Mononuclear cell (primary cell): Measurements from ENCODE around the gene ARHGDIA. TPM values are rescaled to one million over a fixed set of nuclear protein-coding genes. Genes with fewer than 3 reads are reported as not detected.

Source experiments
- H3K27me3 ChIP-seq: 2 replicates; pipeline ENCODE4 v1.6.0; 2011; ENCODE audit warnings: low read length, control low read depth; ENCODE audit not compliant: insufficient read depth
- H3K4me1 ChIP-seq: 2 replicates; pipeline ENCODE4 v1.5.1; 2011; ENCODE audit warnings: mild to moderate bottlenecking, low read length, control low read depth; ENCODE audit not compliant: insufficient read depth
- H3K4me3 ChIP-seq: 2 replicates; pipeline ENCODE4 v1.5.1; 2011; ENCODE audit warnings: mild to moderate bottlenecking, low read length, moderate library complexity
- H3K9me3 ChIP-seq: 2 replicates; pipeline ENCODE4 v1.5.1; 2011; ENCODE audit warnings: low read depth, mild to moderate bottlenecking, control low read depth, low read length
- total RNA-seq: library from RNA; depleted of rRNA; stranded (reverse); fragments of >200 nt; gene quantifications from one replicate; pipeline ENCODE4 v1.2.3, GENCODE V29; 2012

The ARHGDIA gene
- total RNA-seq, 1 donor, result 189 TPM

DNA sequence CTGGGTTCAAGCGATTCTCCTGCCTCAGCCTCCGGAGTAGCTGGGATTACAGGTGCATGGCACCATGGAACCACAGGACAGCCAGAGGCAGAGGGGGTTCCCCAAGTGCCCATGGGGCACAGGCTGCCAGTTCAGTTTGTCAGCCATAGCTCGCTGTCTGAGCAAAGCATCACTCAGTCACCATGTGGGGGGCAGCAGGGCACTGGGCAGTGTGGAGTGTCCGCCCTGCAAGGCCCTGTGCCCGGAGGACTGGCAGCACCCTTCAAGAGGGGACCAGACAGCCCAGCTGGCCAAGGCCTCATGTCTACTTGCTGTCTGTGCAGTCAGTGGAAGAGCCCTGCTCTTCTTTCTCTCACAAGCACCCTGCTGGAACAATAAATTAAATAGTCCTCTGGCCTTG is 13.8 kb upstream of the ARHGDIA start:
- peaks cover 4% of the 10 kb centered on the region for H3K4me1 ChIP-seq
- H3K4me3 ChIP-seq, result no peak overlapping the region
- no peaks in the 10 kb centered on the region for H3K9me3 ChIP-seq
- H3K27me3 ChIP-seq, result no peaks in the 10 kb centered on the region

DNA sequence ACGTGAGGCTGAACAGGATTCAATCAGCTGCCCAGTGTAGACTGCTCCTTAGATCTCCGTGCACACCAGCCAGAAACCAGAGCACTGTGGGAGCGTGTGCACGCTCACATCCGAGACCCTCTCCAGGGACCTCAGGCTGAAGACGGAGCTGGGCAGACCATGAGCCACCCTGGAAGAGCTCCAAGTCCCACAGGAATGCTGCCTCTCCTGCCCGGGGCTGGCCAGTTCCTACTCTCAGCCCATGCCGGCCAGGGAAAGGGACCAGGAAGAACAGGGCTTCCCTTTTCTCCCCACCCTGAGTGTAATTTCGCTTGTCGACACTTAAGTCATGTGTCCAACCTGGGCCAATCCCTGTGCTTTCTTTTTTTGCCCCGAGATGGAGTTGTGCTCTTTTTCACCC is 13.4 kb upstream of the ARHGDIA start:
- H3K4me3 ChIP-seq, result no peak overlapping the region
- H3K27me3 ChIP-seq, result no peaks in the 10 kb centered on the region
- no peaks in the 10 kb centered on the region for H3K4me1 ChIP-seq
- H3K9me3 ChIP-seq, result no peaks in the 10 kb centered on the region

DNA sequence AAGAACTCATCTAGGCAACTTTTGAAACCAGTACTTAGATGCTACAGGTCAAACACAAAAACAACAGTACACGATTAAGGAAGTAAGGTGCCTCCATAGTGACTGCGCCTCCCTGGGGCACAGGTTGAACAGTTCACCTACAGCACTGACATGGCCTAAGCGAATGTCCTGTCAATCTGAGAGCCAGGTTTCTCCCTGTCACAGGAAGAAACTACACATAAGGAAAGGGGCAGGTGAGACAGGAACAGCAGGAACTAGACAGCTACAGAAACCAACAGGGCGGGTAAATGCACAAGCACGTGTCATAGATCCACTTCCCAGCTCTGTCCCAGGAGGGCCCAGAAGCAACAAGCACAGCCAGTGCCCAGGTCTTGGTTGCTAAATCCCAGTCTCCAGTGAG is 8.0 kb upstream of the ARHGDIA start:
- Histone ChIP-seq H3K27me3 (no peaks in the 10 kb centered on the region), H3K4me1 (no peaks in the 10 kb centered on the region), H3K4me3 (no peak overlapping the region), H3K9me3 (no peaks in the 10 kb centered on the region)

DNA sequence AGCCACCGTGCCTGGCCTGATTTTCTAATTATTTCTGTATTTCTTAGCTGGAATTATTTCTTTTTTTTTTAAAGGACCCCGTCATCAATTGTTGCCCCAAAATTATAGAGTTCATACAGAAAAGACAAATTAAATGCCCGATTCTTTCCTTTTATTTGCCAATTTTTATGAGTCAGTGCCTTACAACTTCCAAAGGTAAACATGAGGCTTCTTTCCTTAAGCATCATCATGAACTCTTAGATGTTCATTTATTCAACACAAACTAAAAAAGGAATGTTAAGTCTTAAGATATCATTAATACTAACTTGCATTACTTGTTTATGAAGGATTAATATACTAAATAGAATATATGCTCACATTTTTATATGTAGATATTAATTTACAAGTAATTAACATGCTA is 7.2 kb upstream of the ARHGDIA start:
- Histone ChIP-seq H3K27me3 (no peaks in the 10 kb centered on the region), H3K4me3 (no peak overlapping the region), H3K9me3 (no peaks in the 10 kb centered on the region), H3K4me1 (no peaks in the 10 kb centered on the region)

DNA sequence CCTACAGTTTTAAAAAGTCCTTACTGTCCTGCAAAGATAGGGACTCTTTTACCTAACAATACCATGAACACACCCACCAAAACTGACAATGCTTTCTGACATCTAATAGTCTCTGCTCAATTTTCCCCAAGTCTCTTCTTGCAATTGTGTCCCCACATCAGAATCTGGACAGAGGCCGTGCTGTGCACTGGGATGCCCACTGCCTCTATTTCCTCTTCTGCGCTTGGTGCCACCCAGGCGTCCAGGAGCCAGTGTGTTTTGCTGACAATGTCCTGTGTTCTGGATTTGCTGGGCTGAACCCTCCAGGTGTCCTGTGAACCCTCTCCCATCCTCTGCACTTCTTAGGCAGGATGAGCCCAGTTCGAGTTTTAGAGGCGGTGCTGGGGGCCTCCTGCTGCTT is 6.4 kb upstream of the ARHGDIA start:
- no peaks in the 10 kb centered on the region for H3K27me3 ChIP-seq
- H3K4me1 ChIP-seq, result peaks cover 7% of the 10 kb centered on the region

DNA sequence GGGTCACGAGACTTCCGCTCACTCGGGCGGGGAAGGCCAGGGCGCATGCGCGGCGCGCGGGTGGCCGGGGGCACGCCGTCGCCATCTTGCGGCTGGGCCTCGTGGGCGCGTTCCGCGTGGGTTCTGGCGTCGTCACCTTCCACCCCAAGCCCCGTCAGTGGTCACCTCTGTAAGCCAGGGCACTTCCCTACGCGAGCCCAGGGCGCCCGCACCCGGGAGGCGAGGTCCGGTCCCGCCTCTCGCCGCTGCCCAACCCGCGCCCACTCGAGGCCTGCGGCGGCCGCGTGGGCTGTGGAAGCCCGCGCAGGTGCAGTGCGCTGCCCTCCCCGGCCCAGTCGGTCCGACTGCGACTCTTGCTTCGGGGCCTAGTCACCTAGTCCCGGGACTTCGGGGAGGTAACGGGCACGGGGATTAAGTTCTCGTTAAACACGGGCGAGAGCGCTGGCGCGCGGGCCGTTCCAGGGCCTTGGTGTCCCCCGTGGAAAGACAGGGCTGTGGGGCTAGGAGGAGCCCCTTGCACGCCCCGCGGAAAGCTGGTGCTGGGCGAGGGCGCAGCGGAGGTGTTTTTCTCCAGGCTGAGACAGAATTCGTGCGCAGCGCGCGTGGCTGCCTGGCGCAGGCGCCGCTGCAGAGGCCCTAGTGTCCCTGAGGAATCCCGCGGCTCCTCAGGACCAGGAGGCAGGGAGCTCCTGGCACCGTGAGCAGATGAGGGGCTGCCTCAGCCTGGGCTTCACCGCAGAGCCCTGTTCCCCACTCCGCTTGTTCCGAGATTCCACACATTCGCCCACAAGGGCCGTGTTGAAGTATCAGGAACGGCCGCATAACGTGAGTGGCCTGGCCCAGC is 472 bp upstream of the ARHGDIA start:
- Histone ChIP-seq H3K4me1 (peaks cover 56% of the 10 kb centered on the region), H3K4me3 (peak overlapping the region; percentile 85)

More for the DNA sequence above, 6.4 kb upstream of the ARHGDIA start:
- H3K4me3 ChIP-seq, result no peak overlapping the region
- no peaks in the 10 kb centered on the region for H3K9me3 ChIP-seq

DNA sequence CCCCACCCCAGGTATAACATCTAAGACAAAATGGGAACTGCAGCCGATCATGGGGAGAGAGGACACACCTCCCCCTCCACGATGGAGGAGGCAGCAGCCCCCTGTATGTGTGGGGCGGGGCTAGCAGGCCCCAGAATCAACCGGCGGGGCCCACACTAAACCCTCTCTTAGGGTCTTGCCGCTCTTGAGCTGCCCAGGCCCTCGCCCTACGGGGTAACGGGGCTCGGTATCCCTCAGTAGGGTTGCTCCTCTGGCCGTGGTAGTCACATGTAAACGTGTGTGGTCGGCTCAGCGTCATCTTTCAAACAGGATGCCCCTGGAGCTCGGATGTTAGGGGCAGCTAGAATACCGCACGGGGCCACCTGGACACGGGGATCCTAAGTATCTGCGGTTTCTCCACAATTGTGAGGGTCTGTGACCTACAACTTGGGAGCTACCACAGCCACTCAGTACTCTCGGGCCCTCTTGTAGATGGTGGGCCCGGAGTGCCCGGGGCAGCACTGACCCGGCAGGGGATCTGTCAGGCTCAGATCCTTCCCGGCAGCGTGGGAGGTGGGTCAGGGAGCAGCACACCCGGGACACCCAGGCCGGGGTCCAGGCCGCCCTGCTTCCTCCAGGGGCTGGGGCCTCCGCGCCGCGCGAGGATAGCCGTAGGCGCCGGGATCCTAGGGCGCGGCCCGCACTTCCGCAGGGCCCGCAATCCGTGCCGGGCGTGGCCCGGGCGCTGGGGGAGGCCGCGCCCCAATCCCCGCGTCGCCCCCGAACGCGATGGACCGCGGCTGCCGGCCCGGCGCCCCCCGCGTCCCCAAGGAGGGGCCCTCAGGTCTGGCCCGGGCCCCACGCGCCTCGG is 781 bp downstream of the ARHGDIA start:
- Histone ChIP-seq H3K4me3 (peak overlapping the region; percentile 87), H3K4me1 (peaks cover 61% of the 10 kb centered on the region), H3K9me3 (no peaks in the 10 kb centered on the region), H3K27me3 (no peaks in the 10 kb centered on the region)

More for the DNA sequence above, 472 bp upstream of the ARHGDIA start:
- H3K9me3 ChIP-seq, result no peaks in the 10 kb centered on the region
- H3K27me3 ChIP-seq, result no peaks in the 10 kb centered on the region

DNA sequence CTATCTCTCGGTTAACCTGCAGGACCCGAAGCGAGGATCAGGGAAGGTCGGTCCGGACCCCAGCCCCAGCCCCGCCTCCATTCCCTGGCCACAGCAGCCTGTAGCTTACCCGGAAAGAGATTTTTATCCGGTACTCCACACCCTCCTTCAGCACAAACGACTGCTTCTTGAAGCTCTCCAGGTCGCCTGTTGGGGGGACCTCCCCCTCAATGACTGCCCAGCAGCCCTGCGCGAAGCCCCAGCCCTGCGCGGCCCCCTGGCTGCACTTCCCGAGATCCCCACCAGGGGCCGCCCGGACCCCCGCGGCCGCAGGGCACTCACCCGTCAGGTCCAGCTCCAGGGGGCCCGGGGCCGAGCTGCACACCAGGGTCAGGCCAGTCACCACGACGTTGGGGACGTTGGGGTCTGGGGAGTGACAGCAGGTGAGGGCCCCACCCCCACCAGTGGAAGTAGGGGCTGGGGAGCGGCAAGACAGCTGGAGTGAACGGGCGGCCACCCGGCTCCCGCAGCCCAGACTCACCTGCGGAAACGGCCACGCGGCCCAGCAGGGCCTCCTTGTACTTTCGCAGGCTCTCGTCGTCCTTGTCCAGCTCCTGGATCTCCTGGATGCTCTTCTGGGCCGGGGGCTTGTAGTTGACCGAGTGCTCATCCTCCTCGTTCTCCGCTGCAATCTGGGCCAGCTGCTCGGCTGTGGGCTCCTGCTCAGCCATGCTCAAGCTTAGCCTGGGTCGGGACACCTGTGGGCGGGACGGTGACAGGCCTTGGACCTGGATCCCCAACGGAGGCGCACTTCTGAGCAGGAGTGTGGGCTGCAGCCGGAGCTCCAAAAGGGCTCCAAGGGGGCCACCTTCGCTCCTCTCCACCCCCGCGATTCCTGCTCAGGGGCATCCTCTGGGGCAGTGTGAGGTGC is 1.7 kb downstream of the ARHGDIA start:
- Histone ChIP-seq H3K4me3 (peak overlapping the region; percentile 87), H3K4me1 (peaks cover 61% of the 10 kb centered on the region), H3K9me3 (no peaks in the 10 kb centered on the region), H3K27me3 (no peaks in the 10 kb centered on the region)

DNA sequence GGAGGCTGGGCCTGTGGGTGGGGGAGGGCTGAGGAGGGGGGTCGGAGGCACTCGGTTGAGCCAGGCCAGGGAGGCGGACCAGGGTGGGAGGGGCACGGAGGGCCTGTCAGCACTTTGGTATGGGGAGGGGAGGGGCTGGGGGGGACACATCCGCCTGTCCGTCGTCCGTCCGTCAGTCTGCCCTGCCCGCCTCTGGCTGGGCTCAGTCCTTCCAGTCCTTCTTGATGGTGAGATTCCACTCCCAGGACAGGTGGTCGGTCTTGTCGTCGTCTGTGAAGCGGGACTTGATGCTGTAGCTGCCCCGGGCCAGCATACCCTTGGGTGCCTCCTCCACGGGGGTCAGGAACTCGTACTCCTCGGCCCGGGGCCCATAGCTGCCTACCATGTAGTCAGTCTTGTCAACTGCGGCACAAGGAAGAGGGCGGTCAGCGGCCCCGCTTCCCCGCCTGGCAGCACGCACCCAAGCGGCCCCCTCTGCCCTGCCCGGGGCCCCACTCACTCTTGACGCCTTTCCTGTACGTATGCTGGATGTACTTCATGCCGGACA is 2.4 kb downstream of the ARHGDIA start:
- H3K27me3 ChIP-seq, result no peaks in the 10 kb centered on the region
- no peak overlapping the region for H3K4me3 ChIP-seq
- no peaks in the 10 kb centered on the region for H3K9me3 ChIP-seq
- H3K4me1 ChIP-seq, result peaks cover 61% of the 10 kb centered on the region

DNA sequence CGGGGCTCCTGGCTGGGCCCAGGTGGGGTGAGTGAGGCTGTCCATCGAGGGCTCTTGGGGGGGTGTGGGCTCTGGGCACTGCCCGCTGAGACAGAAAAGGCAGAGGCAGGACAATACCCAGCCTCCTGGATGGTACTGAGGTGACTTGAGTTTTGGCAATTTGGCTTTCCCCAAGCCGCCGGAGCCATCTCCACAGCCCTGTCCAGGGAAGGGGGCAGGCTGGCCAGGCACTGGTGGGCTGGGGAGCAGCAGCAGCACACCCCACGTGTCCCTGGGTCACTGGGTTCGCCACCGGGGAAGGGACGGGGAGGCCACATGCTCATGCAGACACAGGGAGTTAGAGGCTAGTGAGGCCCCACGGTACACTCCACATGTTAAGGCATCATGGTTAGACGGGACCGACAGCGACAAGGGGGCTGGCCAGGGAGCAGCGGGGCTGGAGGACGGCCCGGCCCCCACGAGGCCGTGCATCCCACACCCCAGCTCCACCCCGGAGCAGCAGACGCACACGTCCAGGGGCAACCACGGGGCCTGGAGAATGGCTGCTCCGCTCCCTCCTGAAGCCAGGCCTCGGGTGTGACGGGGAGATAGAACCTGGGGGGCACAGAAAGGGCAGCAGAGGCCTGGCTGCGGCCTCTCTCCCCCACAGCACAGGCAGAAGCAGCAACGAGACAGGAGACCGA is 3.0 kb downstream of the ARHGDIA start:
- Histone ChIP-seq H3K9me3 (no peaks in the 10 kb centered on the region), H3K4me3 (no peak overlapping the region), H3K4me1 (peaks cover 65% of the 10 kb centered on the region), H3K27me3 (no peaks in the 10 kb centered on the region)

DNA sequence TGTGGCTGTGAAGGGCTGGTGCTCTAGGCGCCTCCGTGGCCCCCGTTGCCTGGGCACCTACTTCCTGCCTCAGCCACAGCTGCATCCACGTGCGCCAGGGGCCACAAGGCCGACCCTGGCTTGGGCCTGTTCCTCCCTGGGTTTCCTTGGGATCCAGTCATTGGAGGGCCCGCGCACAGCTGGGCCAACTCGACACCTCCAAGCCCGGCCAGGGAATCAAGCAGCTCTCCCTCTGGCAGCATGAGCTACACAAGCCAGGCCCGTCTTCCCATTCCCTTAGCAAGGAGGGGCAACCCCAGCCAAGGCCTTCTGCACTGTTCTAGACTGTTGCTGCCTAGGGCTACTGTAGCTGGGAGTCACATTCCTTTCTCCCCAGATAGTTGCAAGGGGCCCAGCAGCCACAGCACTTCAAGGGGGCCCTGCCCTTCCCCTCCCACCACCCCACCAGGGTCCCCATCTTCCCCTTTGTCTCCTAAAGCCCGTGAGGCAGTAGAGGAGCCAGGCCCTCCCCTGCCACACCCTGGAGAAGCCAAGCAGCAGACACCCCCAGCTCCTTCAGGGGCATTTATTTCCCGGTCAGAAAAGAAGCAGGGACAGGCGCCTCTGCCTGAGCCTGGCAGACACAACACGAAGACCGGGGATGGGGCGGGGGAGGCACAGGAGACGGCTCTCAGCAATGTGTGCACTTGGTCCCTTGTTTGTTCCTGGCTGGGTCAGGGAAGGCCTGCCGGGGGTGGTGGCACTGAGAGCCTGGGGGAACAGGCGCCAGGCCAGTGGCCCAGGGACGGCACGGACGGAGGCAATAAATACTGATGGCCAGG is 3.8 kb downstream of the ARHGDIA start:
- Histone ChIP-seq H3K9me3 (no peaks in the 10 kb centered on the region), H3K4me1 (peaks cover 64% of the 10 kb centered on the region), H3K27me3 (no peaks in the 10 kb centered on the region), H3K4me3 (no peak overlapping the region)

DNA sequence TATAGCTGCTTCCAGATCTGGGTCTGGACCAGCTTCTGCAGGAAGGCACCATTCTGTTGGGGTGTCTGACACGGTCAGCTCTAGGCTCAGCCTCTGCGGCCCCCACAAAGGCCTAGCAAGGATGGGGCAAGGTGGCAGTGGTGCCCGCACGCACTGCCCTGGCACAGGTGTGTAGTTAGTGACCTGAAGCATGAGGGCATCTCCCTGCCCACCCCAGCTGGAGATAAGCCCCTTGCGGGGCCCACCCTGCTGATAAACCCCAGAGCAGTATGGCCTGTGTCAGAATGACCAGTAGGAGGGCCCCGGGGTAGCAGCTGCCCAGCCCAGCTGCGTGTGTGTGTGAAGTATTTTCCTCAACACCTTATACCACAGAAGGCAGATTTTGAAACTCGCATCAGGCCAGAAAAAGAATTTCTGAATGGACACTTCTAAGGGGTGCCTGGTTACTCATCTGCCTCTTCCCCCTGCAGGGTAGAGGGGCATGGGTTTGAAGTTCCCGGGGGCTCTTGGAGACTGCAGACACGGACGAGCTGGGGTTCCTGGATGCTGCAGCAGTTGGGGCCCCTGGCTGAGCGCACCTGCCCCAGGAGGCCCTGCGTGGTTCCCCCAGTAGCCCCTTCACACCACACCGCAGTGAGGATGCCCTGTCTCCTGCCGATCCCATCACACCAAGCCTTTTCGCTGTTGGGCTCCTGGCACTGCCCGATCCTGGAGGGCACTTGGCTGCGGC is 4.5 kb downstream of the ARHGDIA start:
- Histone ChIP-seq H3K4me1 (peaks cover 63% of the 10 kb centered on the region), H3K27me3 (no peaks in the 10 kb centered on the region), H3K4me3 (no peak overlapping the region), H3K9me3 (no peaks in the 10 kb centered on the region)
